A549 treated with CORT108297 at 1 μM for 4 hours (cell line): ENCODE data around the gene PFKFB4. TPM values are rescaled to one million over a fixed set of nuclear protein-coding genes. Genes with fewer than 3 reads are reported as not detected.

Experiments
- total RNA-seq: library from RNA; stranded (reverse); fragments of 200-300 nt; extraction: Qiagen RNA extraction; gene quantifications from 5 replicates; pipeline ENCODE4 v1.2.3, GENCODE V29; 2022

PFKFB4 gene
- total RNA-seq, result 12.6 to 17.6 TPM (median 12.8 TPM) in 5 replicates

DNA sequence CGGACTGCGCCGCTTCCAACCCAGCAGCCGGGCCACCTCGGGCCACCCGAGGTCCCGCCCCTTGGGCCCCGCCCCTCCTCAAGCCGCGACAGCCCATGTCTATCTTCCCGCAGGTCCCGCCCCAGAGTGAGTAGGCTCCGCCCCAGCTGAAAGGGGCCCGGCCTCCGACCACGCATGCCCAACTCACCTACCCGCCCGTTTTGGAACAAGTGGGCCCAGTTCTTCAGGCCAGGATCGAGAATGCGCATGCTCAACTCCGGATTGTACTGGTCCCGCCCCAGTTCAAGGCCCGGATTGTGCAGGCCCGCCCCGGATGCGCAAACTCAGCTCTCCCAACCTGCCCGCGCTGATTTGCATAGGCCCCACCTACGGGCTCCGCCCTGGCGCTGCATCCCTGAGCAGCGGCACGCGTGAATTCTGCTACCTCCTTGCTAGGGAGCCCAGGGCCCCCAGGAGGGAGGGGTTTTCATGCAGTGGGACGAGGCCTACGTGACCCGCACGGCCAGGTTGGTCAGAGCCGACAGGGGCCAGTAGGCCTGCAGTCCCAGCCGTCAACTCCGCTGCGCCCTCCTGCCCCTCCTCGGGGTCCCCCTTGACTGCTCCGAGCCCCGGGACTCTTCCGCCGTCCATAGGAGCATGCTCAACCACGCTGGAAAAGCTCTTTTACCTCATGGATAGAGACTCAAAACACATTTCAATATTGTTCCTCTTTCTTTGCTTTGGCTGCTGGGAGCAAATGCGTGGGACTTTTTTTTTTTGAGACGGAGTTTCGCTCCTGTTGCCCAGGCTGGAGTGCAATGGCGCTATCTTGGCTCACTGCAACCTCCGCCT, at the start of gene PFKFB4:
Gene PFKFB4 (minus strand): TSS at position 8 of the 831 bp plus-strand sequence. CDS start 26 bp downstream, outside the sequence.

DNA sequence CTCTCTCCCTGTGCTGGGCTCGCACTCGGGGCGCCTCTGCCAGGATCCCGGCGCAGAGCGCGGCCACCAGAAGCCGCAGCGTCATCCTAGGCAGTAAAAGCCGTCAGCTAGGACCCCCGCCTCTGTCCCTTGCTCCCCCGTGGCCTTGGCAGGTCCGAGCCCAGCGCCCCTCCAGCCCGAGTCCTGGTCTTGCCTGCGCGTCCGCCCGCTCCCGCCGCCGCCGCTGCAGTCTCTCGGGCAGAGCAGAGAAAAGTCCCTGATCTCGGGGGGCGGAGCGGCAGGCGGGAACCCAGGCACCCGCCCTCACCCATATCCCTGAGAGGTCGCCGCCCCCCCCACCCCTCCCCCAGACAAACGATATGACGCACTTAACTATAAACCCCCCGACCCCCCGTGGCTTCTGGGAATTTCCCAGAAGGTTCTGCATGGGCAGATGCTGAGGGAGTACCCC, 38.5 kb upstream of the PFKFB4 start, which contains the start of gene COL7A1:
Gene COL7A1 (minus strand): TSS at position 255 of the 451 bp plus-strand sequence. CDS start 170 bp downstream, at position 85.

DNA sequence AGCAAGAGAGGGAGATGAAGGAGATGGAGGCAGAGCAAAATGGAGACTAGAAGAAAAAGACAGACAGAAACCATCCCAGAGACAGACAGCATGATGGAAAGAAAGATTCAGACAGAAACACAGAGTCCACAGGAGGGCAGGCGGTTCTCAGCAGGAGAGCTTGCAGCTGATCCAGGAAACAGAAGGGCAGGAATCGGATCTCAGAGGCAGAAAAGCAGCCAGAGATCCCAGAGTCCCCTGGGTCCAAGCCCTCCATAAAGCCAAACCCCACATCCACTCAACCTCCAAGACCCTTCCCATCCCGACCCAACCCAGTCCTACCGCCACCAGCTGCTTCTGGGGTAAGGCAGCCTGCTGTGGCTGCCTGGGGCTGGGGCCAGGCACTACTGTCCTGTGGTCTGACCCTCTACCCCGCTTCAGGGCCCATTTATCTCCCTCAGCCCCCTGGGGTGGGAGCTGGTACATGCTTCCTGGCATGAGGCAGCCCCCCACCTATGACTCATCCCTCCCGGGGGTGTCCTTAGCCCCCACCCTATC, 6.8 kb upstream of the PFKFB4 start, which contains the start of gene UCN2:
Gene UCN2 (minus strand): TSS at position 400 of the 537 bp plus-strand sequence. CDS start 657 bp downstream, outside the sequence.

DNA sequence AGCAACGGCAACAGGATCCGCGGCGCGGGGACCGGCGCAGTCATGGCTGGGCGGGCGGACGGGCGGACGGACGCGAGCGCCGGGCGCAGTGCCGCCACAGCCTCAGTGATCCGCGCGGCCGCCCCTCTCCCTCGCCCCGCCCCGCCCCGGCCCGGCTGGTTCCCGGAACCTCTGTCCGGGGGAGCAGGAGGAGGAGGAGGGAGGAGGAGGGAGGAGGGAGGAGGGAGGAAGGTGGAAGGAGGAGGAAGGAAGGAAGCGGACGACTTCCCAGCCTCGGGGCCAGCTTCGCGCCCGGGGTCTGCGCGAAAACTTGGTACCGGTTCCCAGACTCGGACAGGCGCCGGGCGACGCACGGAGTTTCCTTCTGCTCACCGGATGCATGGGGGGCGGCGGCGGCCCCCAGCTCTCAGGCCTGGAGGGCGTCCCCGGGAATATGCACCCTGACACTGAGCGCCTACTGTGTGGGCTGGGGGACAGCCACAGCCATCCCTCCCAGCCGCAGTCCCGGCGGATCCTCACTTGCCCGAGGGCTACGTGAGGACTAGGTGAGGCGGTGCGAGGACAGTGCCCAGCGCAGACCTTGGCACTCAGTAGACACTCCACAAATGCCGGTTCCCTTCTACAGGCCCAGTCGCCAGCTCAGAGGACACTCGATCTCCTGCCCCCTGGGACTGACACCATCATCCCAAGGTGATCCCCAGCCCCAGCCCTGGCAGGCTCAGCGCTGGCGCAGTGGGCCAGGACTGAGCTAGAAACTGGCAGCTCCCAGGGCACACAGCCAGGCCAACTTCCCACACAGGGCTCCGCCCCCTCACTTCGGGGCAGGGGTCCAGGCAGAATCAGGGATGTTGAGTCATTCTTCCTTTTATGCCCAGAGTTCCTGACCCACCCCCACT, 52.3 kb downstream of the PFKFB4 start, which contains the start of gene SHISA5:
Gene SHISA5 (minus strand): TSS at position 124 of the 896 bp plus-strand sequence. CDS start 80 bp downstream, at position 44.

Other genes starting within 250 kb of the PFKFB4 start
- not detected in 5 replicates for gene SPINK8, start 223.1 kb downstream of the PFKFB4 start, total RNA-seq
- not detected in 5 replicates for gene FBXW12, start 184.6 kb downstream of the PFKFB4 start, total RNA-seq
- 13.4 to 17.7 TPM (median 15.7 TPM) in 5 replicates for gene PLXNB1, start 126.7 kb downstream of the PFKFB4 start, total RNA-seq
- 25.0 to 29.1 TPM (median 27.4 TPM) in 5 replicates for gene CCDC51, start 116.7 kb downstream of the PFKFB4 start, total RNA-seq
- 266 to 389 TPM (median 282 TPM) in 5 replicates for gene TMA7, start 116.5 kb downstream of the PFKFB4 start, total RNA-seq
- 8.3 to 9.6 TPM (median 9.4 TPM) in 5 replicates for gene ATRIP, start 110.1 kb downstream of the PFKFB4 start, total RNA-seq
- 101 to 139 TPM (median 129 TPM) in 5 replicates for gene SHISA5, start 52.6 kb downstream of the PFKFB4 start, total RNA-seq
- gene UCN2, start 7.0 kb upstream of the PFKFB4 start, total RNA-seq, result 6.9 to 11.3 TPM (median 9.7 TPM) in 5 replicates
- 143 to 232 TPM (median 208 TPM) in 5 replicates for gene COL7A1, start 38.5 kb upstream of the PFKFB4 start, total RNA-seq
- 169 to 188 TPM (median 181 TPM) in 5 replicates for gene UQCRC1, start 52.8 kb upstream of the PFKFB4 start, total RNA-seq
- gene TMEM89, start 65.0 kb upstream of the PFKFB4 start, total RNA-seq, result not detected in 5 replicates
- 14.6 to 21.2 TPM (median 18.6 TPM) in 5 replicates for gene SLC26A6, start 78.7 kb upstream of the PFKFB4 start, total RNA-seq
- 3.2 to 5.9 TPM (median 4.7 TPM) in 5 replicates for gene CELSR3, start 106.1 kb upstream of the PFKFB4 start, total RNA-seq
- gene NCKIPSD, start 129.1 kb upstream of the PFKFB4 start, total RNA-seq, result 6.9 to 11.7 TPM (median 9.9 TPM) in 5 replicates
- gene IP6K2, start 160.4 kb upstream of the PFKFB4 start, total RNA-seq, result 48.8 to 49.9 TPM (median 49.3 TPM) in 5 replicates